Suppressor macrophage treated with lipopolysaccharide for 1 hour (primary cell): Measurements from ENCODE around the gene SMARCA1.

Source experiments
- DNase-seq, 3 donors: peaks; one replicate each; pipeline ENCODE4 v3.0.0-alpha.2; 2020 to 2022

Gene SMARCA1

DNA sequence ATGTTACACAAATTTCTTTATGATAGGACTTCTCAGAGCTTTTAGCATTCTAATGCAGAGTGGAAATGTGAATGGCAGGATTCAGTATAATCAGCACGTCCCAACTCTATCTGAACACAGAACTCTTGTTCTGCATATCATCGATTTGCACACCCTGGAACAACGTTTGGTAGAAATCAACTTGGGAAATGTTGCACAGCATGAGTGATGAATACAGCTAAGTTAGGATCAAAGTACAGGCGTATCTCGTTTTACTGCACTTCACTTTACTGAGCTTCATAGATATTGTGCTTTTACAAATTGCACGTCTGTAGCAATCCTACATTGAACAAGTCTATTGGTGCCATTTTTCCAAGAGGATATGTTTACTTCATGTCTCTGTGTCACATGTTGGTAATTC, 70.8 kb downstream of the SMARCA1 start:
- DNase-seq = no peak

DNA sequence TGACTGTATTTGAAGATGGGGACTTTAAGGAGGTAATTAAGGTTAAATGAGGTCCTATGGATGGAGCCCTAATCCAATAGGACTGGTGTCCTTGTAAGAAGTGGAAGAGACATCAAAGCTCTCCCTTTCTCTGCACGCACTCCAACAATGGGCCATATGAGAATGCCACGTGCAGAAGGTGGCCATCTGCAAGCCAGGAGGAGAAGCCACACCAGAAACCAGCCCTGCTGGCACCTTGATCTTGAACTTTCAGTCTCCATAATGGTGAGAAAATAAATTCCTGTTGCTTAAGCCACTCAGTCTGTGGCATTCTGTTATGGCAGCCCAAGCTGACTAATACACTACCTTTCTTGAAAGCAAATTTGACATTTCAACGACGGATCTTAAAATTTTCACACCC, 73.2 kb downstream of the SMARCA1 start:
- DNase-seq = no peak

DNA sequence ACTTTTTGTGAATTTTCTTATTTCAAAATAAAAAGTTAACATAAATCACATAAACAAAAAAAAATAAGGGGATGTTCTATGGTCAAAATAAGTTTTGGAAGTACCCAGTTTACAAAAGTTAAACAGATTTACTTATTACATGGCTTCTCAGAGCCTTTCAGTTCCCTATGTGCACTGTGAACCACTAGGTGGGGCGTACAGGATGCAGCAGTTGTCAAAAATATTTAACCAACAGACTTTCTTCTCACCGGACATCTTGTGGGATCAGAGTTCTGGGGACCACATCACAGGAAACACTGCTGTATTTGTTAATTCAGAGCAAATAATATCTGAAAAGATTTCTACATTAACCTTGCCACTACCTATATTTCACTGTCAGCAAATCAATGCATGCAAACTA, 74.1 kb downstream of the SMARCA1 start:
- no peak for DNase-seq

DNA sequence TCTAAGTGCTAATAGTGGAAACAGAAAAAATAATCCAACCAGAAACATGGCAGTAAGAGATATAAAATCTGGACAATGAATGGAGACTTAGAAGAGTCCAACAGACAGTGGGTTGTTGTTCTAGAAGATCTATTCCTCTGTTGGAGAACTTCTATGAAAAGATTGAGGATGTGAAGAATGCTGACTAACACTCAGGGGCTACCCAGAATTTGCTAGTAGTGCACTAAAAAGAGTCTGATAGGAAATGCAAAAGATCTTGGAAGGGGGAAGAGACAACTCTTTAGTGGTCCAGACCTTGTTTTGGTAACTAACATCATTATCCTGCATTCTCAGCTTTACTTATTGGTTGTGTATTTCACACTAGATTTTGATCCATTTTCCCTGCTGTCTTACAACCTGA, 77.9 kb downstream of the SMARCA1 start:
- DNase-seq = peak in 1 of 3 donors; percentile 4

DNA sequence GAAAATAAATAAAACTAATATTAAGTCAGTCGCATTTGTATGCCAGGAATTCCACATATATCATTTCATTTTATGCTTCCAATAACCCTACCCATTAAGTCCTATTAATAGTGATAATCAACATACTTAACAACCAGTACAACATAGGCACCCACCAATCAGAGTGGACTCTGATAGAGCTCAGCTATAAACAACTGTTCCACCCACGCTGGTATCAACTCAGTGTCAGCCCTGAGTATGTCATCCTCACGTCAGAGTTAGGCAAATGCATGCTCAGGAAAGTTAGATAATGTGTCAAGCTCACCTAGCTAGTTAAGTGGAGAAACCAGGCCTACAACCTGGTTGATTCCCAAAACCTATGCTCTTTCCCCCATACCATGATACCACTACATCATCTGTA, 89.3 kb downstream of the SMARCA1 start:
- no peak for DNase-seq

DNA sequence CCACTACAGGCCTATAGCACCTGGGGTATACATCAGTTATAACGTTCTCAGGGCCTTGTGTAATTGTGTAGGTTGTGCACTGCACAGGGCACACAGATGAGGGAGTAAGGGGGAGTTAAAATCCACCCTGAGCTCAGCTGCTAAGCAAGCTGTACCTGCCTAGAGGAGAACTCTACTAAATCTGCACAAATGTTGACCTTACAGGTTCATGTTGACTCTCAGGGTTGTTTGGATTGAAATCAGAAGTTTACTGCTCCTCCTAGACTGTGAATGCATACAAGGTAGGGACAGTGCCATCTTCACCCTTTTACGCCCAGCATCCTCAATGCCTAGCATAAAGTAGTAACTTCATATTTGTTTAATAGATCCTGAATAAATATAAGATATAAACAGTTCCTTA, 89.8 kb downstream of the SMARCA1 start:
- no peak for DNase-seq

DNA sequence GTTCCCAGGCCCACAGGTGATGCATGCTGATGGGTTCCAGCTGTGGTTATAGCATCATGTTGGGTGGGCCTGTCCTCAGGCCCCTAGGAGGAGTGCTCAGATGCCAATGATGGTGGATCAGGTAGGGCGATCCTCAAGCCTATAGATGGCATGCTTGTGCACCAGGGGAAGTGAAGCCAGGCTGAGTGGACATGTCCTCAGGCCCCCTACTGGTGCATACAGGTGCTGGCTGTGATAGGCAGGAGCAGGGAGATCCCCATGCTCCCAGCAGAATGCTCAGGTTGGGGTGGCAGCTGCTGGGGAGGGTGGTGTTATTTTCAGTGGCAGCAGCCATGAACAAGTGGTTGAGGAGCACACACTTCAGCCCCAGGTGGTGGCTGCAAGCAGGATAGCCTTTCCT, 96.0 kb downstream of the SMARCA1 start:
- DNase-seq = no peak

DNA sequence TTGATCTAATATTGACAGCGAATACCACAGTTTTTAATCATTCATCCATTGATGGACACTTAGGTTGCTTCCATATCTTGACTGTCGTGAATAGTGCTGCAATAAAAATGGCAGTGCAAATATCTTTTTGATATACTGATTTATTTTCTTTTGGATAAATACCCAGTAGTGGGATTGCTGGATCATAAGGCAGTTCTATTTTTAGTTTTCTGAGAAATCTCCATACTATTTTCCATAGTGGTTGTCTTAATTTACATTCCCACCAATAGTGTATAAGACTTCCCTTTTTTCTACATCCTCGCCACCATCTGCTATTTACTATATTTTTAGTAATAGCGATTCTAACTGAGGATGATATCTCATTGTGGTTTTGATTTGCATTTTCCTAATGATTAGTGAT, 100.1 kb downstream of the SMARCA1 start:
- DNase-seq = no peak

DNA sequence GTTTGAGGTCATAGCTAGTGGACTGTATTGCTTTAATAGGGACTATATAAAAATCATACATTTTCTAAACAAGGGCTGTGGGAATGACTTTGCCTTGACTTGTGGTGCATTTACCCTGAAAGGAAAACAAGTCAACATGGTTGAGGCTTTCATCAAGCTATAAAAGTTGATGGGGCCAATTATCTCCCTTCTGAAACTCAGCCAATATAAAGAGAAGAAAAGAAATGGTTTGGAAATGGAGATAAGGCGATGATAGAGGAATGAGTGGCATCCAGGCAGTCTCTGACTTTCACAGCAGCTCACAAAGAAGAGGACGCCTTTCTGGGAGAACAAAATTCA, 118.7 kb downstream of the SMARCA1 start:
- no peak for DNase-seq

DNA sequence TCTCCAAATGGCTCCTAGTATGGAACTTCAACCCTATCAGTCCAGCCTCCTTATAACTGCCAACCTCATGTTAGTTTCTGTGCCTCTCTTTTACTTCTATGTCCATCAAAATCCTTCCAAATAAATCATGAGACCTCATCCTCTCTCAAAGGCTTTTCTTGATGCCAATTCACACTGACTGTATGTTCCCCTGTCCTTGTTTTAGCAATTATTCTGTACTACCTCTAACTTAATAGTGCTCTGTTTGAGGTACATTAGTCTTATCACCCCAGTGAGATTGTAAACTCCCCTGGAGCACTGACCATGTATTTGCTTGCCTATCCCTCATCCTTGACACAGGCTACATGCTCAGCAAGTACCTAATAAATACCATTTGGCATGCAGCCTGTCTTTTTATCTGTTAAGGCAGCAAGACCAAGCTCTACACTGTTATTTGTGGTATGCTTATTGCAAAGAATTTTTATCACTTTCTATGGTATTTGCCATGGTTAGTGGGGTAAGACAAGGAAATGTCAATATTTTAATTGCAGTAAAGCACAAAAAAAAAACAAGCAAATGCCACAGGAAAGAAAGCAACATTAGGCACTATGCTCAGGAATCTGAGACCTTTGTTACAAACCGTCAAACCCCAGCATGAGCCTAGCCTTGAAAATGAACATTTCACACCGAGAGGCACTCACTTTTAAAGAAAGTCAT, 119.2 kb downstream of the SMARCA1 start:
- DNase-seq = no peak
